ENCODE measurements around the gene SLC41A3.
"Not testable (repeated sequence)": the region's sequence is repeated elsewhere in the genome, so short reads cannot be mapped to it uniquely, and the experiment has no call there.

The SLC41A3 gene

DNA sequence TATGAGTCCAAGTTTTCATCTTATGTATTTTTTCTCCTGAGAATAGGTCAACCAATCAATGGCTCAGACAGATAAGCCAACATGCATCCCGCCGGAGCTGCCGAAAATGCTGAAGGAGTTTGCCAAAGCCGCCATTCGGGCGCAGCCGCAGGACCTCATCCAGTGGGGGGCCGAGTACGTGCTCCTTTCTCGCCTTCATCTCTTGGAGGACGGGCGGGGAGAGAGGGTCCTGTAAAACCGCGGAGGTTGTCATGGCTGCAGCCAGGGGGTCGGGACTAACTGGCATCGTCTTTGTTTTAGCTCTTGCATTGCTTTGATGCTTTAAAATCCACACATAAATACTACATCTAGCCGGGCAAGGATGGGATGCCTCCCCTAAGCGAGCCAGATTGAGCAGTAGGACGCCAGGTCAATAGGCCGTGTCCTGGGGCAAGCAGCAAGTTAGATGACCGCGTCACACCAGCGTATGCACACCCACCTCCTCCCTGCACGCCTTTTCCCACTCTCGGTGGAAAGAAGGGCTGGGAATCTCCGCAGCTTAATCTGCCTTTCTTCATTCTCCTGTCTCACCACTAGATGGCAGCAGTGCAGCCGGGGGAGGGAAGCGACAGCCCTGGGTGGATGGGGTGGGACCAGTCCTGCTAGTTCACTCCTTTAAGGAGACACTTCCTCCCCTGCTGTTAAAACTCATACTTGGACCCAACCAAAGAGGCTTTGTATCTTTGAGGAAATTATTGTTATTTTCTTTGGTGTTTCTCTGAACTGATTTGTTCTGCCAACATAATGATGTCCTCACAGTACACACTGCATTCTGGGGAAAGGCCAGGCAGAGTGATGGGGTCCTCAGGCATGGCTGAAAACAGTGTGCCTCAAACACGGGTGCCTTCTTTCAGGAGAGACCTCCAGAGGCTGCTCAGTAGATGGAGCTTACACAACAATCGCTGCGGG is 111.7 kb downstream of the SLC41A3 start:
- H3K27ac Mint-ChIP-seq; H3K36me3 Mint-ChIP-seq (ENCODE audit: insufficient read depth); H3K9me3 Mint-ChIP-seq; H3K4me1 Mint-ChIP-seq (ENCODE audit: low read depth in 2 of 2): not testable (repeated sequence)
- ATAC-seq (replicated peaks): peak; percentile 71
- peak; percentile 15 to 44 (median 28) for DNase-seq
- H3K27me3 Mint-ChIP-seq: peaks cover 13 to 30% of the 10 kb centered on the region in 2 donors
- H3K4me3 Mint-ChIP-seq: peak overlapping the region; percentile 54 to 58

DNA sequence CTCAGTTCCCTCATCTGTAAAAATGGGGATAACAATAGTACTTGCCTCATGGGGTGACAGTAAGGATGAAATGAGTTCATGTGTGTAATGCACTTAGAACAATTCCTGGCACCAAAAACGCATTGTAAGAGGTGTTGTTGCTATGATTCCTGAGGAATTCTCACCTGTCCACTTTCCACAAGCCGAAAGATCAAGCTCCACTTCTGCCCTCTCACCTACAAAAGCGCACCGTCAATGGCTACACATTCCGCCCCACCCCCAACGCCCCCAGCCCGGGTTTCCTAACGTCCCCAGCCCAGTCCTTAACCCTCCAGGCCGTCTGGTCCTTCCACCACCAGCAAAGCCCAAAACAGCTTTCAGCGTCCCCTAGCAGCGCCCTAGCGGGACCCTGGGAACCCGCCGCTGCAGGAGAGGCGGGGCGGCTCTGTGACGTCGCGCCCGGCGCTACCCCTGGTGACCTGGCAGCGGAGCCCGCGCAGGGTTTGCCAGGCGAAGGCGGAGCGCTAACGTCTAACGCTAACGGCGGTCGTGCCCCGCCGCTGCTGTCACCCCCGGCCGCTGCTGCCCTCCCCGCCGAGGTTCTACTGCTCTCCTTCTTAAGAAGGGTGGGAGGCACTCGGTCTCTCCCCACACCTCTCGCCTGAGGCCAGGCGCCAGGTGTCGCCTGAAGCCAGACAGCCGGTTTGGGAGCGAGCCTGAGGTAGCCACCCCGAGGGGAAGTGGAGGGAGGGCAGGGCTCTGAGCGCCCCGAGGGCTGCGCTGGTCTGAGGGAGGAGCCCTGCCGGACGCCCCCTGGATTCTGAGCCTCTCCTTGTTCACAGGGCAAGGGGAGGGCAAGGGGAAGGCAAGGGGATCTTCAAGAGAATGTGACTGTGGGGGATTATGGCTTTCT is 115.0 kb downstream of the SLC41A3 start, which contains the start of gene ROPN1B:
ROPN1B (plus strand) TSS at position 478 of the 892 bp plus-strand sequence. CDS start 2,877 bp downstream, outside the sequence.
- H3K9me3 Mint-ChIP-seq; H3K27ac Mint-ChIP-seq; DNase-seq; H3K4me1 Mint-ChIP-seq (ENCODE audit: low read depth in 2 of 2); H3K36me3 Mint-ChIP-seq (ENCODE audit: insufficient read depth): not testable (repeated sequence)
- H3K4me3 Mint-ChIP-seq: peak within 1 kb of the TSS; percentile 30 to 49
- H3K27me3 Mint-ChIP-seq: peaks cover 13 to 17% of the 10 kb centered on the region in 2 donors
- ATAC-seq (replicated peaks): peak; percentile 86

DNA sequence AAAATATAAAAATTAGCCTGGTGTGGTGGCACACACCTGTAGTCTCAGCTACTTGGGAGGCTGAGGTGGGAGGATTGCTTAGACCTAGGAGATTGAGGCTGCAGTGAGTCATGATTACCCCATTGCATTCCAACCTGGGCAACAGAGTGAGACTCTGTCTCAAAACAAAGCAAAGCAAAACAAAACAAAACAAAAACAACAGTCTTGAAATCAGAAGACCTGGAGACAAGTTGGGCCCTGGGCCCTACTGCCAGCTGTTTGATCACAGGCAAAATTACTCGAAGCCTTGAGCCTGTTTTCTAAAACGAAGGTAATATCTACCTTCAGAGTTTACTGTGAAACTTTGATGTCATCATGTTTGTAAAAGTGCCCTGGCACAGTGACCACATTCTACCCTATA is 115.8 kb downstream of the SLC41A3 start:
- H3K4me1 Mint-ChIP-seq (ENCODE audit: low read depth in 2 of 2); H3K36me3 Mint-ChIP-seq (ENCODE audit: insufficient read depth); DNase-seq; H3K4me3 Mint-ChIP-seq; H3K27ac Mint-ChIP-seq; ATAC-seq (replicated peaks); H3K9me3 Mint-ChIP-seq: not testable (repeated sequence)
- H3K27me3 Mint-ChIP-seq: peaks cover 13 to 17% of the 10 kb centered on the region in 2 donors

DNA sequence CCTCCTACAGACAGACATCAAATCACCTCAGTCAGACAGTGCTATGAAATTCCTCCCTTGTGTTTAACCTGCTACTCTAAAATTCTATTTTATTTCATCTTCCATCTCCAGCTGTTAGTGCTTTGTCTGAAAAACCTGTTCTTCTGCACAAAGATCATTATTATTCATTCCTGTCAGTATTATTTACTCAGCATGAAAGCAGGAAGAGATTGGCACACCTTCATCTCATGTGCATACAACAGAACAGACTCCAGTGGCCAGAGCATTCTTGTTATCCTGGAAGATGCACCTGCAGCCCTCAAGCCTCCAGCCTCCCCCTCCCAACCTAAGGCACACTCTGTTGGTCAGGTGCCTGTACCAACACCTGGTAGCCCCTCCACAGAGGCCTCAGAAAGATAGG is 116.8 kb downstream of the SLC41A3 start:
- Mint-ChIP-seq H3K4me3 (no peak overlapping the region), H3K27ac (no peak overlapping the region), H3K4me1 (ENCODE audit: low read depth in 2 of 2) (peaks cover under 1 to 1% of the 10 kb centered on the region in 2 donors), H3K36me3 (ENCODE audit: insufficient read depth) (no peaks in the 10 kb centered on the region), H3K9me3 (no peaks in the 10 kb centered on the region), H3K27me3 (peaks cover 10 to 12% of the 10 kb centered on the region in 2 donors)
- no peak for DNase-seq
- ATAC-seq (replicated peaks): no peak

DNA sequence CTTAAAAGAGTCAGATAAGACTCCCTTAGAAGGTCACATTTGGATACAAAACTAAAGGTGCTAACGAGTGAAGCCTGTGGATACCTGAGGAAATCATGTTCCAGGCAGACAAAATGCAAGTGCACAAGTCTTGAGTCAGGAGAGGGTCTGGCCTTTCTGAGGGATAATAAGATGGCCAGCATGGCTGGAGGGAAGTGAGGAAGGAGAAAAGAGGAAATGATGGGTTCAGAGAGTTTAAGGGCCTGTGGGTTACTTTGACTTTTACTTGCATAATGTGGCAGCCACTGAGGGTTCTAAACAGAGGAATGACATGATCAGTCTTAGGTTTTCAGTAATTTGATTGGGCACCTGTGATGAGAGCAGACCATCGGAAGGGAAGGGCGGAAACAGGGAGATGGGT is 118.4 kb downstream of the SLC41A3 start:
- H3K27me3 Mint-ChIP-seq: peaks cover 0 to 3% of the 10 kb centered on the region in 2 donors
- DNase-seq: no peak
- H3K36me3 Mint-ChIP-seq (ENCODE audit: insufficient read depth): no peaks in the 10 kb centered on the region
- H3K27ac Mint-ChIP-seq: no peak overlapping the region
- no peak overlapping the region for H3K4me3 Mint-ChIP-seq
- no peak for ATAC-seq (replicated peaks)
- H3K4me1 Mint-ChIP-seq (ENCODE audit: low read depth in 2 of 2): no peaks in the 10 kb centered on the region
- H3K9me3 Mint-ChIP-seq: no peaks in the 10 kb centered on the region

DNA sequence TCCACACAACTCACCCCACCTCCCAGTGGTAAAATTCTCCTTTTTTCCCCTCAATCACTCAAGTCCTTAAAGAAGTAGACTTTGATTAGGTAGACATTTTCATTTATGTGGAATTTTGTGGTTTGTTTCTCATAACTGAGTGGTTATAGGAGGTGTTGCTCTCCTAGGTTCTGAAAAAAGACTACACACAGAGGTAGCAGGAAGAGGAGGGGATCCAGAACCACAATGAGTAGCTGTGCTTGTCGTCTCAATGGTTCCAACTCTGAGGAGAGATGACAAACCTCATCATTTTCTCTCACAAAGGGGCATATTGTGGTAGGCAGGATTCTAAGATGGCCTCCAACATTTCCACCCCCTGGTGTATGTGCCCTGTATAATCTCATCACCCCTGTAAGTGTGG is 120.1 kb downstream of the SLC41A3 start:
- H3K9me3 Mint-ChIP-seq; H3K4me3 Mint-ChIP-seq; H3K27ac Mint-ChIP-seq; ATAC-seq (replicated peaks); DNase-seq; H3K4me1 Mint-ChIP-seq (ENCODE audit: low read depth in 2 of 2); H3K36me3 Mint-ChIP-seq (ENCODE audit: insufficient read depth): not testable (repeated sequence)
- H3K27me3 Mint-ChIP-seq: peaks cover 0 to 15% of the 10 kb centered on the region in 2 donors

DNA sequence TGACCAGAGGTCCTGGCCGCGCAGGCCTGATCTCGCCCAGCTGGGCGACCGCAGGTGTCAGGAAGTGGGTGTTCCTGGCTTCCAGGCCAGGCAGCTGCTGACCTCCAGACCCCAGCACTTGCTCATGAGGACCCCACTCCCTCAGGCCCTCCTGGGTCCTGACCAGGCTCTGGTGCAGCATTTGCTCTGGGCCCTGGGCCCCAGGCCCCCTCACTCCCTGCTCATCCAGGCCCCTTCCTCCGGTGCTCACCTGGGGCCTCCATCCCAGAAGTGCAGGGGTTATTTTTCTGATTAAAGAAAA is 122.7 kb downstream of the SLC41A3 start:
- H3K4me1 Mint-ChIP-seq (ENCODE audit: low read depth in 2 of 2): no peaks in the 10 kb centered on the region
- no peak overlapping the region for H3K4me3 Mint-ChIP-seq
- H3K27ac Mint-ChIP-seq: no peak overlapping the region
- DNase-seq: no peak
- peaks cover 7 to 31% of the 10 kb centered on the region in 2 donors for H3K27me3 Mint-ChIP-seq
- no peak for ATAC-seq (replicated peaks)
- no peaks in the 10 kb centered on the region for H3K36me3 Mint-ChIP-seq (ENCODE audit: insufficient read depth)
- H3K9me3 Mint-ChIP-seq: no peaks in the 10 kb centered on the region

DNA sequence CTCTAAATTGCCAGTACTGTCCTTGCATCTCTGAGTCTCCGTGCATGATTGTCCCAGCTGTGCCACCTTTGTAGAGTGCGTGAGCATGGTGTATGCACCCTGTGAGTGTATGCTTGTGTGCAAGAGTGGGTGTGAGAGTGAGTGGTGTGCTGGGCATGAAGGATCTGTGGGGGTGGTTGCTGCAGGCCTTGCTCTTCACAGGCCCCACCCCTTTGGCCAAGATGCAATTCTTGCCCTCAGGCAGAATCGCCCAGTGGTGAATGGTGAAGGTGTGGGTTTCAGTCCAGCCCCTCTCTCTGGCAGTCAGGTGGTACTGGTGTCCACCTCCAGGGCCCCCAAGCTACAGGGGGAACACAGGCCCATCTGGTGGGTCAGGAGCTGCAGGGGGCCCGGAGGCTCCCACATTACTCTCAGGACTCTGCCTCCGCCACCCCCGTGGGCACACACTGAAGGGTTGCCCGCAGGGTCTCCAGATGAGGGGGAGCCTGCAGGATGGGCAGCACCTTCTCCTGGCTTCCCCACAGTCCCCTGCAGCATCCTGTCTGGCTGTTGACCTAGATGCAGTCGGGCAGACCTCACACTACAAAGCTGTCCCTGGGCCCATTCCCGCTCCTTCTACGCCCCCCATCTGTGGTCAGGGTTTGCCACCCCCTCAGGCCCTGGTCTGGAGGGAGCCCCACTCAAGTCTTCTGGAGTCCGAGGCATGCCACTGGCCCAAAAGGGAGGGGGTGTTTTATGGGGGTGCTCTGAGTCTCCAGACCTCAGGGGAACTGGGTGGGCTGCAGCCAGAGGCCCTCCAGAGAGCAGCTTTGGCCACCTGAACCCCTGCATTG is 123.3 kb downstream of the SLC41A3 start:
- no peak overlapping the region for H3K27ac Mint-ChIP-seq
- H3K36me3 Mint-ChIP-seq (ENCODE audit: insufficient read depth): no peaks in the 10 kb centered on the region
- no peaks in the 10 kb centered on the region for H3K9me3 Mint-ChIP-seq
- no peaks in the 10 kb centered on the region for H3K4me1 Mint-ChIP-seq (ENCODE audit: low read depth in 2 of 2)
- H3K4me3 Mint-ChIP-seq: no peak overlapping the region
- ATAC-seq (replicated peaks) (no peak), DNase-seq (no peak)
- peaks cover 7 to 36% of the 10 kb centered on the region in 2 donors for H3K27me3 Mint-ChIP-seq

DNA sequence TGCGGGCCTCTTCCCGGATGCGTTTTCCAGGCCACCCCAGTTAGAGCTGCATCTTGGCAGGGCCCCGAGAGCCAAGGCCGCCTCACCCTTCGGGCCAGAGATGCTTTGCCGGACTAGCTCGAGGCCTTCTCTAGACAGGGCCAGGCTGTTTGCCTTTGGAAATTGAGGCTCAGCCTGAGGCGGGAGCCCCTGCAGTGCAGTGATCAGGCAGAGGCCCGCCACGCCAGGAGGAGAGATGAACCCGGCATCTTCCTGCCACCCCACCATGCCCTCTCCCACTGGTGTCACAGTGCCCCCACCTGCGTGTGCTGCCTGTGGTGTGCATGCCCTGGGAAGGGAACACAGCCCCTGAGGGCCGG is 123.9 kb downstream of the SLC41A3 start:
- DNase-seq (no peak), ATAC-seq (replicated peaks) (no peak)
- no peak overlapping the region for H3K27ac Mint-ChIP-seq
- peaks cover 7 to 43% of the 10 kb centered on the region in 2 donors for H3K27me3 Mint-ChIP-seq
- no peaks in the 10 kb centered on the region for H3K9me3 Mint-ChIP-seq
- H3K4me3 Mint-ChIP-seq: no peak overlapping the region
- no peaks in the 10 kb centered on the region for H3K36me3 Mint-ChIP-seq (ENCODE audit: insufficient read depth)
- H3K4me1 Mint-ChIP-seq (ENCODE audit: low read depth in 2 of 2): no peaks in the 10 kb centered on the region

DNA sequence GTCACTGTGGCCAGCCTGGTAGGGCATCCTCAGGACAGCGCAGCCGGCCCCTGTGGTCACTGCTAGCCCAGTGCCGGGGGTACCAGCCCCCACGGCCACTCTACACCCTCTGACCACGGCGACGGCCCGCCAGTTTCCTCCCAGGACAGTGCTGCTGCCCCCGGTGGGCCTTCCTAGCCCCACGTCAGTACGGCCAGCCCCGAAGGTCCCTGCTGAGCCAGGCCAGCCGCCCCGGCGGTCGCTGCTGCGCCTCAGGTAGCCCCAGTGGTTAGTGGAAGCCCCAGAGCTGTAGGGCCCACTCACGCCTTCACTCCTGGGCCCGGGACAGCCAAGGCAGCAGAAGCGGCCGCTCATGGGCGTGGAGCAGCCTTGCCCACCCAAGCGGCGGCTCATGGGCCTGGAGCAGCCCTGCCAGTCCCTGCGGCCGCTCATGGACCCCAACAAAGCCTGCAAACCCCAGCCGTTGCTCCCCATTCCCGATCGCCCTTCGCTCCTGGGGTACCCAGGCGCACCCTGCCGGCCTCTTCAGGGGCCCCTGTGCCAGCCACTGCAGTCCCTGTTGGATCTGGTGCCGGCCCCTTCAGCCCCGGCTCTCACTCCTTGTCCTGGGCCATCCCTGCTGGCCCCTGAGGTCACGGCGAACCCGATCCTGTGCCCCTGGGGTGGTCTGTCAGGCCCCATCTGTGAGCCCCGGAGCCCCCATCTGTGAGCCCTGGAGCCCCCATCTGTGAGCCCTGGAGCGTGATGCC is 124.4 kb downstream of the SLC41A3 start:
- DNase-seq: no peak
- no peaks in the 10 kb centered on the region for H3K9me3 Mint-ChIP-seq
- ATAC-seq (replicated peaks): no peak
- no peaks in the 10 kb centered on the region for H3K36me3 Mint-ChIP-seq (ENCODE audit: insufficient read depth)
- H3K27me3 Mint-ChIP-seq: peaks cover 7 to 46% of the 10 kb centered on the region in 2 donors
- H3K4me3 Mint-ChIP-seq: no peak overlapping the region
- no peak overlapping the region for H3K27ac Mint-ChIP-seq
- no peaks in the 10 kb centered on the region for H3K4me1 Mint-ChIP-seq (ENCODE audit: low read depth in 2 of 2)

DNA sequence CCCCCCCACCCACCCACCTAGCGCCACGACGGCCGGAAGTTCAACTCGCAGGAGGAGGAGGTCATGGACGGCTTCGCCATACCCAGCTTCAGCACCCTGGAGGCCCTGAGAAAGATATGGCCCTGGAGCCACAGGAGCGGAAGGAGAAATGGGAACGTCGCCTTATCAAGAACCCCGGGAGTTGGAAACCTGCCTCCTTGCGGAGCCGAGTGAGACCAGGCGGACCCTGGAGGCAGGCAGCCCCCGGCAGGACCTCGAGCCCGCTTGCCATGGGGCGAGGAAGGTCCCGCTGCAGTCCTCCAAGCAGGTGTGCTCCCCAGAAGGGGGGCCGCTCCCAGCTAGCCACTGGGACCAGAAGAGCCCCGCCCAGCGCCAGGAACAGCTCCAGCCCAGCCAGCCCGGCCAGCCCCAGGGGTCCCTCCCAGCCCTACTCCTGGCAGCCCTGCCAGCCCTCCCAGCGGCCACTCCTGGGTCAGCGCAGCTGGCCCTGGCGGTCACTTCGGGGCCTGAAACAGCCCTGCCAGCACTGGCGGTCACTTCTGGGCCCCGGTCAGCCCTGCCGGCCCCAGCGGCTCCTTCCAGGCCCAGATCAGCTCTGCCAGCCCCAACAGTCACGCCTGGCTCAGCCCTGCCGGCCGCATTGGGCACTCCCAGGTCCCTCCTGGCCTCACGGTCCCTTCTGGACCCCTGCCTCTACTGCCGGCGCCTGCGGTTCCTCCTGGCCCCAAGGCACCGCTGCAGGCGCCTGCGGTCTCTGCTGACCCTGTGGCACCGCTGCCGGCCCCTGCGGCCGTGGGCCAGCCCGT is 125.2 kb downstream of the SLC41A3 start:
- no peaks in the 10 kb centered on the region for H3K36me3 Mint-ChIP-seq (ENCODE audit: insufficient read depth)
- ATAC-seq (replicated peaks): no peak
- no peaks in the 10 kb centered on the region for H3K4me1 Mint-ChIP-seq (ENCODE audit: low read depth in 2 of 2)
- no peak for DNase-seq
- no peak overlapping the region for H3K4me3 Mint-ChIP-seq
- peaks cover 9 to 51% of the 10 kb centered on the region in 2 donors for H3K27me3 Mint-ChIP-seq
- H3K27ac Mint-ChIP-seq: no peak overlapping the region
- no peaks in the 10 kb centered on the region for H3K9me3 Mint-ChIP-seq
